ENCODE results near the gene RALY. TPM values are rescaled to one million over a fixed set of nuclear protein-coding genes. Genes with fewer than 3 reads are reported as not detected.

The RALY gene
- total RNA-seq (2022; extraction: Qiagen RNA extraction; ENCODE audit: low read depth): 122 to 157 TPM (median 152 TPM) in 5 replicates

DNA sequence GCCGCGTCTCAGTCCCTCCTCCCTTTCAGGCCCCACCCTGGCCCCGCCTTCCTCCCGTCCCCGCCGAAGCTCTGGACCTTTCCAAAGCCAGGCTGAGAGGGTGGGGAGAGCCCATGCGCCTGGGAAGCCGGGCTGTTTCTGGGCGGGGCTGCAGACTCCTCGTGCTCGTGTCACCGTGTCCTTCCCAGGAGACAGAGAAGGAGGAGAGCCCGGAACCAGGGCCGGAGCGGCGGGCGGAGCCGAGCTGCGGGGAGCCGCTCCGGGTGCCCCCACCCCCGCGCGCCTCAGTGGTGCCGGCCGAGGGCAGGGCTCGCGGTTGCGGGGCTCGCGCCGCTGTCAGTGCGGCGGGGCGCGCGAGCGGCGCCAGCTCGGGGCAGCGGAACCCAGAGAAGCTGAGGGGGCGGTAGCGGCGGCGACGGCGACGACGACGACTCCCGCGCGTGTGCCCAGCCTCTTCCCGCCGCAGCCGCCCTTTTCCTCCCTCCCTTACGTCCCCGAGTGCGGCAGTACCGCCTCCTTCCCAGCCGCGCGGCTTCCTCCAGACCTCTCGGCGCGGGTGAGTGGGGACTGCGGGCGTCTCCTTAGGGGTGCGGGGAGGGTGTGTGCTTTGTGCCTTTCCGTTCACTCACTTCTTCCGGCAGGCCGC is at the start of gene RALY:
TSS of gene RALY (plus strand) at position 336 of the 646 bp plus-strand sequence. CDS start 78,164 bp downstream, outside the sequence.

GRCh38 chr20:34111702-34112599 is 118.2 kb downstream of the RALY start, which contains the start of gene EIF2S2:
Gene EIF2S2 (minus strand): TSS chr20:34112243. CDS start chr20:34112110, 133 bp downstream.

Other genes with a start within 250 kb of the RALY start
- 160 to 203 TPM (median 186 TPM) in 5 replicates for gene CHMP4B, start 182.6 kb upstream of the RALY start, total RNA-seq (2022; extraction: Qiagen RNA extraction; ENCODE audit: low read depth)
- 99.2 to 122 TPM (median 105 TPM) in 5 replicates for gene EIF2S2, start 118.3 kb downstream of the RALY start, total RNA-seq (2022; extraction: Qiagen RNA extraction; ENCODE audit: low read depth)
- gene ASIP, start 247.5 kb downstream of the RALY start, total RNA-seq (2022; extraction: Qiagen RNA extraction; ENCODE audit: low read depth): not detected in 5 replicates

Measured in A549 treated with CpdA at 1 μM for 4 hours (cell line).